Gastrocnemius medialis (tissue), 4 donors: ENCODE measurements around the gene SF1.

Experiments used
- CTCF ChIP-seq, 5 experiments: fragments of 450-650 bp in 3 of 5; fragments of 200-600 bp in 2 of 5; sonication (generic) in 2 of 5; IDR thresholded peaks in 4 of 5; conservative IDR thresholded peaks in 1 of 5; 1 replicate in 4 of 5; 2 replicates in 1 of 5; pipeline ENCODE4 v1.5.1; 2016 to 2019; ENCODE audit warnings: antibody characterized with exemption in 5 of 5, mild to moderate bottlenecking in 3 of 5, moderate library complexity in 3 of 5
- POLR2A ChIP-seq, 2 donors: fragments of 450-650 bp; IDR thresholded peaks; one replicate each; pipeline ENCODE4 v1.6.1; 2017; ENCODE audit warnings: antibody characterized with exemption in 2 of 2, mild to moderate bottlenecking in 2 of 2, moderate library complexity in 2 of 2

GRCh38 chr11:64746486-64746885 is 31.9 kb downstream of the SF1 start:
- TF ChIP-seq CTCF (IDR thresholded peaks at IDR 0.05 in 4 of 5, conservative IDR thresholded peaks at IDR 0.05 in 1 of 5) (no peak), POLR2A (IDR thresholded peaks at IDR 0.05) (no peak)
